ENCODE measurements around the gene THRAP3. TPM values are rescaled to one million over a fixed set of nuclear protein-coding genes. Genes with fewer than 3 reads are reported as not detected.

Gene THRAP3
- total and polyA plus RNA-seq, 9 of the 15 experiments (the other 6 are each of a cell fraction or from before 2014, with no cell fraction given) = 66.2 to 135 (median 113) TPM

DNA sequence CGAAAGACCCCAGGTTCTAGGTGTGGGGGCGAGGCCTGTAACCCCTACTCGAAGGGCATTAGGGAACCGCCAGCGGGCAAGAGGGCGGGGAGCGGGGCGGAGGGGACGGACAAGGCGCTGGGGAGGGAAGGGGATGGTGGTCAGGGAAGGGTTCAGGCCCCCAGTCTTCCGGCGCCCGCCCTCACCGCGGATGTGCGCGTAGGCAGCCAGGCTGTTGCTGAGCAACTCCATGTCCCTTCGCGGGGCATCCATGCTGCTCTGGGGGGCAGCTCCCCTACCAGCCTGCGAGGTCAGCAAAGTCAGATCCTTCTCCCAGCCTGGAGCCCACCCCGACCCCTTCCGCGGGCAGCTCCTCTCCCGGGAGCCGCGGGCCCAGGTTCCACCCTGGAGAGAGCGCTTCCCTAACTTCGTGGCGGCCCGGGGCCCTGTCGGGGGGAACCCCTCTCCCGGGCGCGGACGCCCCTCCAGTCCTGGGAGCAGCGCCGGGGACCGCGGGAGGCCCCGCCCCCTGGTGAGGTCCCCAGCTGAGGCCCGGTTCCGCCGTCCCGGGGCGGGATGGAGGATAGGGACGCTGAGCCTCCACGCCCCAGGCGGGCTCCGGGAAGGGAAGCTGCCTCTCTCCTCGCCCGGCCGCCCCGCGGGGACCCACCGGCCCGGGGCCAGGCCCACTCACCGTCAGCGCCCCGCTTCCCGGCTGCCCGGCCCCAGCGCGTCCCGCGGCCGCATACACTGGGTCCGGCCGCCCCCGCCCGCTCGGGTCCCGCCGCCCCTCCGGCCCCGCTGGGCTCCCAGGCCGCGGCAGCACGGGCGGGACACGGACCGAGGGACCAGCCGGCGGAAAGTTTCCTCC, 98.8 kb downstream of the THRAP3 start (continued):
- TF ChIP-seq, protein P1, sequence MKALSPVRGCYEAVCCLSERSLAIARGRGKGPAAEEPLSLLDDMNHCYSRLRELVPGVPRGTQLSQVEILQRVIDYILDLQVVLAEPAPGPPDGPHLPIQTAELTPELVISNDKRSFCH (CRISPR knock-in tag; IDR thresholded peaks at IDR 0.05) = no peak
- TF ChIP-seq, protein P1 (tag; IDR thresholded peaks at IDR 0.05) = peak; percentile 15; the same call in 1 of the 2 replicates
- TF ChIP-seq SAP30 (IDR thresholded peaks at IDR 0.05; ENCODE audit: borderline replicate concordance, insufficient read depth, low read depth, low read length, poor library complexity, severe bottlenecking) = peak; percentile 15
- no peak for TF ChIP-seq ZNF253 (CRISPR knock-in tag; conservative IDR thresholded peaks at IDR 0.05)
- peak; percentile 2 for TF ChIP-seq PRPF4 (IDR thresholded peaks at IDR 0.05; ENCODE audit: insufficient read depth, low read depth, low read length, poor library complexity, severe bottlenecking)
- TF ChIP-seq, protein P2, sequence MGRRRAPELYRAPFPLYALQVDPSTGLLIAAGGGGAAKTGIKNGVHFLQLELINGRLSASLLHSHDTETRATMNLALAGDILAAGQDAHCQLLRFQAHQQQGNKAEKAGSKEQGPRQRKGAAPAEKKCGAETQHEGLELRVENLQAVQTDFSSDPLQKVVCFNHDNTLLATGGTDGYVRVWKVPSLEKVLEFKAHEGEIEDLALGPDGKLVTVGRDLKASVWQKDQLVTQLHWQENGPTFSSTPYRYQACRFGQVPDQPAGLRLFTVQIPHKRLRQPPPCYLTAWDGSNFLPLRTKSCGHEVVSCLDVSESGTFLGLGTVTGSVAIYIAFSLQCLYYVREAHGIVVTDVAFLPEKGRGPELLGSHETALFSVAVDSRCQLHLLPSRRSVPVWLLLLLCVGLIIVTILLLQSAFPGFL (CRISPR knock-in tag; IDR thresholded peaks at IDR 0.05) = no peak
- TF ChIP-seq, protein P3, sequence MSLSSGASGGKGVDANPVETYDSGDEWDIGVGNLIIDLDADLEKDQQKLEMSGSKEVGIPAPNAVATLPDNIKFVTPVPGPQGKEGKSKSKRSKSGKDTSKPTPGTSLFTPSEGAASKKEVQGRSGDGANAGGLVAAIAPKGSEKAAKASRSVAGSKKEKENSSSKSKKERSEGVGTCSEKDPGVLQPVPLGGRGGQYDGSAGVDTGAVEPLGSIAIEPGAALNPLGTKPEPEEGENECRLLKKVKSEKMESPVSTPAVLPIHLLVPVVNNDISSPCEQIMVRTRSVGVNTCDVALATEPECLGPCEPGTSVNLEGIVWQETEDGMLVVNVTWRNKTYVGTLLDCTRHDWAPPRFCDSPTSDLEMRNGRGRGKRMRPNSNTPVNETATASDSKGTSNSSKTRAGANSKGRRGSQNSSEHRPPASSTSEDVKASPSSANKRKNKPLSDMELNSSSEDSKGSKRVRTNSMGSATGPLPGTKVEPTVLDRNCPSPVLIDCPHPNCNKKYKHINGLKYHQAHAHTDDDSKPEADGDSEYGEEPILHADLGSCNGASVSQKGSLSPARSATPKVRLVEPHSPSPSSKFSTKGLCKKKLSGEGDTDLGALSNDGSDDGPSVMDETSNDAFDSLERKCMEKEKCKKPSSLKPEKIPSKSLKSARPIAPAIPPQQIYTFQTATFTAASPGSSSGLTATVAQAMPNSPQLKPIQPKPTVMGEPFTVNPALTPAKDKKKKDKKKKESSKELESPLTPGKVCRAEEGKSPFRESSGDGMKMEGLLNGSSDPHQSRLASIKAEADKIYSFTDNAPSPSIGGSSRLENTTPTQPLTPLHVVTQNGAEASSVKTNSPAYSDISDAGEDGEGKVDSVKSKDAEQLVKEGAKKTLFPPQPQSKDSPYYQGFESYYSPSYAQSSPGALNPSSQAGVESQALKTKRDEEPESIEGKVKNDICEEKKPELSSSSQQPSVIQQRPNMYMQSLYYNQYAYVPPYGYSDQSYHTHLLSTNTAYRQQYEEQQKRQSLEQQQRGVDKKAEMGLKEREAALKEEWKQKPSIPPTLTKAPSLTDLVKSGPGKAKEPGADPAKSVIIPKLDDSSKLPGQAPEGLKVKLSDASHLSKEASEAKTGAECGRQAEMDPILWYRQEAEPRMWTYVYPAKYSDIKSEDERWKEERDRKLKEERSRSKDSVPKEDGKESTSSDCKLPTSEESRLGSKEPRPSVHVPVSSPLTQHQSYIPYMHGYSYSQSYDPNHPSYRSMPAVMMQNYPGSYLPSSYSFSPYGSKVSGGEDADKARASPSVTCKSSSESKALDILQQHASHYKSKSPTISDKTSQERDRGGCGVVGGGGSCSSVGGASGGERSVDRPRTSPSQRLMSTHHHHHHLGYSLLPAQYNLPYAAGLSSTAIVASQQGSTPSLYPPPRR (CRISPR knock-in tag; IDR thresholded peaks at IDR 0.05; ENCODE audit: borderline replicate concordance) = no peak
- TF ChIP-seq DIDO1 (tag; IDR thresholded peaks at IDR 0.05; ENCODE audit: low read depth) = no peak
- no peak for TF ChIP-seq DACH1 (IDR thresholded peaks at IDR 0.05; ENCODE audit: partially characterized antibody)
- no peak for TF ChIP-seq ZNF217 (CRISPR knock-in tag; IDR thresholded peaks at IDR 0.05)
- TF ChIP-seq, protein P4, sequence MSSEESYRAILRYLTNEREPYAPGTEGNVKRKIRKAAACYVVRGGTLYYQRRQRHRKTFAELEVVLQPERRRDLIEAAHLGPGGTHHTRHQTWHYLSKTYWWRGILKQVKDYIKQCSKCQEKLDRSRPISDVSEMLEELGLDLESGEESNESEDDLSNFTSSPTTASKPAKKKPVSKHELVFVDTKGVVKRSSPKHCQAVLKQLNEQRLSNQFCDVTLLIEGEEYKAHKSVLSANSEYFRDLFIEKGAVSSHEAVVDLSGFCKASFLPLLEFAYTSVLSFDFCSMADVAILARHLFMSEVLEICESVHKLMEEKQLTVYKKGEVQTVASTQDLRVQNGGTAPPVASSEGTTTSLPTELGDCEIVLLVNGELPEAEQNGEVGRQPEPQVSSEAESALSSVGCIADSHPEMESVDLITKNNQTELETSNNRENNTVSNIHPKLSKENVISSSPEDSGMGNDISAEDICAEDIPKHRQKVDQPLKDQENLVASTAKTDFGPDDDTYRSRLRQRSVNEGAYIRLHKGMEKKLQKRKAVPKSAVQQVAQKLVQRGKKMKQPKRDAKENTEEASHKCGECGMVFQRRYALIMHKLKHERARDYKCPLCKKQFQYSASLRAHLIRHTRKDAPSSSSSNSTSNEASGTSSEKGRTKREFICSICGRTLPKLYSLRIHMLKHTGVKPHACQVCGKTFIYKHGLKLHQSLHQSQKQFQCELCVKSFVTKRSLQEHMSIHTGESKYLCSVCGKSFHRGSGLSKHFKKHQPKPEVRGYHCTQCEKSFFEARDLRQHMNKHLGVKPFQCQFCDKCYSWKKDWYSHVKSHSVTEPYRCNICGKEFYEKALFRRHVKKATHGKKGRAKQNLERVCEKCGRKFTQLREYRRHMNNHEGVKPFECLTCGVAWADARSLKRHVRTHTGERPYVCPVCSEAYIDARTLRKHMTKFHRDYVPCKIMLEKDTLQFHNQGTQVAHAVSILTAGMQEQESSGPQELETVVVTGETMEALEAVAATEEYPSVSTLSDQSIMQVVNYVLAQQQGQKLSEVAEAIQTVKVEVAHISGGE (CRISPR knock-in tag; IDR thresholded peaks at IDR 0.05) = peak in 1 of 3 experiments; percentile 91; a peak in 2 of 6 replicates
- TF ChIP-seq, protein P5, sequence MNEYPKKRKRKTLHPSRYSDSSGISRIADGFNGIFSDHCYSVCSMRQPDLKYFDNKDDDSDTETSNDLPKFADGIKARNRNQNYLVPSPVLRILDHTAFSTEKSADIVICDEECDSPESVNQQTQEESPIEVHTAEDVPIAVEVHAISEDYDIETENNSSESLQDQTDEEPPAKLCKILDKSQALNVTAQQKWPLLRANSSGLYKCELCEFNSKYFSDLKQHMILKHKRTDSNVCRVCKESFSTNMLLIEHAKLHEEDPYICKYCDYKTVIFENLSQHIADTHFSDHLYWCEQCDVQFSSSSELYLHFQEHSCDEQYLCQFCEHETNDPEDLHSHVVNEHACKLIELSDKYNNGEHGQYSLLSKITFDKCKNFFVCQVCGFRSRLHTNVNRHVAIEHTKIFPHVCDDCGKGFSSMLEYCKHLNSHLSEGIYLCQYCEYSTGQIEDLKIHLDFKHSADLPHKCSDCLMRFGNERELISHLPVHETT (CRISPR knock-in tag; conservative IDR thresholded peaks at IDR 0.05 in 1 of 2, IDR thresholded peaks at IDR 0.05 in 1 of 2) = 0 out of 4 replicates have a peak, but pooled peaks of 1 of the 2 experiments have one; percentile 28

Measured in K562 (cell line).